Stomach (tissue), 4 donors: Measurements from ENCODE around the gene RET.

Experiments used
- CTCF ChIP-seq, 7 experiments: fragments of 450-650 bp in 4 of 7; fragments of 200-600 bp in 3 of 7; sonication (generic) in 3 of 7; IDR thresholded peaks; one replicate each; pipeline ENCODE4 v1.5.1; 2016 to 2019; ENCODE audit warnings: antibody characterized with exemption in 7 of 7, control low read depth in 2 of 7, mild to moderate bottlenecking in 1 of 7
- POLR2A ChIP-seq, 4 donors: fragments of 450-650 bp; IDR thresholded peaks; one replicate each; pipeline ENCODE4 v1.6.1; 2016; ENCODE audit warnings: antibody characterized with exemption in 4 of 4, control low read depth in 2 of 4, mild to moderate bottlenecking in 1 of 4, moderate library complexity in 1 of 4

GRCh38 chr10:43038783-43039623 is 37.9 kb upstream of the RET start:
- no peak for TF ChIP-seq CTCF (IDR thresholded peaks at IDR 0.05)
- TF ChIP-seq POLR2A (IDR thresholded peaks at IDR 0.05): no peak
